GM23338 (cell line): Measurements from ENCODE around the gene GFER. TPM values are rescaled to one million over a fixed set of nuclear protein-coding genes. Genes with fewer than 3 reads are reported as not detected.
A peak's percentile ranks its signal among the peaks of the same experiment; 100 is the strongest.

Experiments used
- ATAC-seq: fragments of 200-7000 bp; cut with Tn5 transposase; 3 replicates; pipeline ENCODE4 v1.9.1; 2020
- DNase-seq: peaks from one replicate; pipeline ENCODE4 v3.0.0-alpha.2; 2015; ENCODE audit warnings: low spot score
- H2AFZ ChIP-seq: fragments of 200-600 bp; sonication (generic); 2 replicates; pipeline ENCODE4 v1.8.0; 2016; ENCODE audit warnings: antibody characterized with exemption, mild to moderate bottlenecking, moderate library complexity
- H3F3A ChIP-seq: fragments of 200-600 bp; sonication (generic); replicated peaks from 2 replicates; pipeline ENCODE4 v1.8.0; 2017; ENCODE audit warnings: antibody characterized with exemption, mixed run types, low read depth
- H3K27ac ChIP-seq: fragments of 200-600 bp; sonication (generic); 2 replicates; pipeline ENCODE4 v1.6.1; 2016; ENCODE audit warnings: low read depth
- H3K27me3 ChIP-seq: fragments of 200-600 bp; sonication (generic); 2 replicates; pipeline ENCODE4 v1.8.0; 2016; ENCODE audit warnings: mild to moderate bottlenecking, mixed run types, moderate library complexity; ENCODE audit not compliant: insufficient read depth
- H3K36me3 ChIP-seq: fragments of 200-600 bp; sonication (generic); 2 replicates; pipeline ENCODE4 v1.8.0; 2016; ENCODE audit warnings: mild to moderate bottlenecking; ENCODE audit not compliant: insufficient read depth
- H3K4me1 ChIP-seq: fragments of 200-600 bp; sonication (generic); 2 replicates; pipeline ENCODE4 v1.8.0; 2016; ENCODE audit warnings: mild to moderate bottlenecking, moderate library complexity; ENCODE audit not compliant: insufficient read depth
- H3K4me2 ChIP-seq: fragments of 200-600 bp; sonication (generic); 2 replicates; pipeline ENCODE4 v1.7.1; 2017; ENCODE audit warnings: mixed run types
- H3K4me3 ChIP-seq: fragments of 200-600 bp; sonication (generic); 2 replicates; pipeline ENCODE4 v1.6.1; 2016; ENCODE audit warnings: mixed run types
- H3K79me2 ChIP-seq: fragments of 200-600 bp; sonication (generic); replicated peaks from 2 replicates; pipeline ENCODE4 v1.8.0; 2017; ENCODE audit warnings: mild to moderate bottlenecking; ENCODE audit not compliant: insufficient read depth
- H3K9me2 ChIP-seq: fragments of 200-600 bp; sonication (generic); 2 replicates; pipeline ENCODE4 v1.8.0; 2017; ENCODE audit not compliant: insufficient read depth
- H4K20me1 ChIP-seq: fragments of 200-600 bp; sonication (generic); replicated peaks from 2 replicates; pipeline ENCODE4 v1.8.0; 2017; ENCODE audit warnings: mild to moderate bottlenecking; ENCODE audit not compliant: insufficient read depth
- H3K27ac Mint-ChIP-seq: 2 replicates; pipeline ENCODE4 v1.8.0; 2020; ENCODE audit warnings: inconsistent platforms, mild to moderate bottlenecking, moderate library complexity, mixed read lengths
- H3K27me3 Mint-ChIP-seq: 3 replicates; pipeline ENCODE4 v1.8.0; 2022; ENCODE audit warnings: low read depth, mild to moderate bottlenecking, moderate library complexity, mixed read lengths, inconsistent platforms; ENCODE audit not compliant: insufficient read depth, poor library complexity
- H3K36me3 Mint-ChIP-seq: 3 replicates; pipeline ENCODE4 v1.8.0; 2021; ENCODE audit warnings: low read depth, mild to moderate bottlenecking, inconsistent platforms, moderate library complexity, mixed read lengths
- H3K4me1 Mint-ChIP-seq: 3 replicates; pipeline ENCODE4 v1.8.0; 2020; ENCODE audit warnings: mild to moderate bottlenecking, inconsistent platforms, mixed read lengths
- H3K4me3 Mint-ChIP-seq: 3 replicates; pipeline ENCODE4 v1.8.0; 2021; ENCODE audit warnings: moderate library complexity, mild to moderate bottlenecking, inconsistent platforms, mixed read lengths
- H3K9me3 Mint-ChIP-seq: 3 replicates; pipeline ENCODE4 v1.8.0; 2020; ENCODE audit warnings: moderate library complexity, mild to moderate bottlenecking, inconsistent platforms, mixed read lengths
- CREB1 ChIP-seq: fragments of 250-450 bp; sonication (Bioruptor Pico); IDR thresholded peaks from 2 replicates; pipeline ENCODE4 v1.5.0; 2020; ENCODE audit warnings: low read depth, mild to moderate bottlenecking, moderate library complexity
- CTCF ChIP-seq, 2 experiments: fragments of 200-600 bp in 1 of 2; sonication (generic) in 1 of 2; conservative IDR thresholded peaks; 2 replicates each; pipeline versions ENCODE4 v1.5.1 to v1.6.1; 2016 to 2017; ENCODE audit warnings: antibody characterized with exemption in 2 of 2, low read depth in 2 of 2, mild to moderate bottlenecking in 2 of 2, moderate library complexity in 1 of 2
- ETS1 ChIP-seq: IDR thresholded peaks from 2 replicates; pipeline ENCODE4 v1.6.1; 2016; ENCODE audit warnings: antibody characterized with exemption
- EZH2 ChIP-seq: fragments of 200-600 bp; sonication (generic); IDR thresholded peaks from one replicate; pipeline ENCODE4 v1.8.0; 2017; ENCODE audit warnings: antibody characterized with exemption, mild to moderate bottlenecking, low read depth; ENCODE audit not compliant: unreplicated experiment
- EZH2phosphoT487 ChIP-seq: fragments of 200-600 bp; sonication (generic); IDR thresholded peaks from one replicate; pipeline ENCODE4 v1.8.1; 2018; ENCODE audit warnings: antibody characterized with exemption; ENCODE audit not compliant: unreplicated experiment
- JUNB ChIP-seq: IDR thresholded peaks from one replicate; pipeline ENCODE4 v1.6.1; 2016; ENCODE audit warnings: antibody characterized with exemption; ENCODE audit not compliant: unreplicated experiment
- NANOG ChIP-seq: IDR thresholded peaks from 2 replicates; pipeline ENCODE4 v1.6.1; 2016; ENCODE audit warnings: antibody characterized with exemption, borderline replicate concordance
- POLR2AphosphoS5 ChIP-seq: IDR thresholded peaks from 2 replicates; pipeline ENCODE4 v1.6.1; 2016; ENCODE audit warnings: antibody characterized with exemption, low read depth
- REST ChIP-seq: IDR thresholded peaks from one replicate; pipeline ENCODE4 v1.6.1; 2018; ENCODE audit warnings: antibody characterized with exemption; ENCODE audit not compliant: unreplicated experiment
- ZNF114 ChIP-seq: fragments of 250-450 bp; sonication (Bioruptor Pico); IDR thresholded peaks from 2 replicates; pipeline ENCODE4 v1.5.0; 2020; ENCODE audit warnings: mild to moderate bottlenecking, moderate library complexity
- ZNF331 ChIP-seq: fragments of 250-450 bp; sonication (Bioruptor Pico); IDR thresholded peaks from 2 replicates; pipeline ENCODE4 v1.5.0; 2020; ENCODE audit warnings: low read depth, mild to moderate bottlenecking, moderate library complexity
- ZNF462 ChIP-seq: fragments of 250-450 bp; sonication (Bioruptor Pico); IDR thresholded peaks from 2 replicates; pipeline ENCODE4 v1.5.0; 2020; ENCODE audit warnings: mild to moderate bottlenecking, moderate library complexity
- polyA plus RNA-seq: library from polyadenylated mRNA; unstranded; fragments of >200 nt; fragmentation: Nextera tagmentation; extraction: Ambion mirVana; gene quantifications from 2 replicates; pipeline ENCODE4 v1.2.1, GENCODE V29; 2016
- total RNA-seq: library from RNA; depleted of rRNA; stranded (reverse); fragments of >200 nt; shearing (Covaris generic); gene quantifications from 2 replicates; pipeline ENCODE4 v1.2.3, GENCODE V29; 2014

The GFER gene
- total and polyA plus RNA-seq, 2 experiments from 2014 or later: 40.1 to 64.5 TPM

GRCh38 chr16:2026461-2027023 lies 42.5 kb downstream of the GFER start, which contains the start of gene NHERF2:
Gene NHERF2 (plus strand): TSS chr16:2026902. CDS start chr16:2027006, 104 bp downstream.
- Histone ChIP-seq H3K4me3 (peak within 1 kb of the TSS; percentile 60), H3K4me2 (peak within 1 kb of the TSS; percentile 85), H3K4me1 (no peaks in the 10 kb centered on the region; the same call in 1 of the 2 replicates), H3K27ac (no peak within 1 kb of the TSS), H3K9me2 (no peaks in the 10 kb centered on the region), H4K20me1 (no peaks in the 10 kb centered on the region), H3F3A (peaks cover 5% of the 10 kb centered on the region), H3K36me3 (no peaks in the 10 kb centered on the region), H2AFZ (peak within 1 kb of the TSS; percentile 72; the same call in 1 of the 2 replicates), H3K79me2 (no peaks in the 10 kb centered on the region), H3K27me3 (peaks cover 43% of the 10 kb centered on the region)
- peak; percentile 53 for DNase-seq
- TF ChIP-seq CTCF (conservative IDR thresholded peaks at IDR 0.05; ENCODE audit: low read depth in 2 of 2) (no peak), ZNF114 (CRISPR knock-in tag) (no peak), ZNF462 (CRISPR knock-in tag) (no peak), POLR2AphosphoS5 (no peak), REST (no peak), ETS1 (no peak), JUNB (no peak), CREB1 (CRISPR knock-in tag) (no peak), NANOG (no peak), EZH2phosphoT487 (no peak), EZH2 (no peak), ZNF331 (CRISPR knock-in tag) (no peak)
- peak; percentile 6 for ATAC-seq
- H3K4me1 Mint-ChIP-seq: peaks cover 12% of the 10 kb centered on the region
- peaks cover 3% of the 10 kb centered on the region; the same call in 1 of the 3 replicates for H3K36me3 Mint-ChIP-seq
- peak within 1 kb of the TSS; percentile 81 for H3K4me3 Mint-ChIP-seq
- H3K27ac Mint-ChIP-seq: no peak within 1 kb of the TSS
- H3K27me3 Mint-ChIP-seq: peaks cover 22% of the 10 kb centered on the region
- no peaks in the 10 kb centered on the region for H3K9me3 Mint-ChIP-seq
